Liver (tissue), 3 donors: ENCODE results near the gene F5.

Experiments
- CTCF ChIP-seq: fragments of 150-350 bp; IDR thresholded peaks from 2 replicates; pipeline ENCODE4 v1.5.1; 2017; ENCODE audit warnings: improper control_type of control experiment, low read depth, low read length; ENCODE audit not compliant: missing input control
- EGR1 ChIP-seq, 2 donors: IDR thresholded peaks; 2 replicates each; pipeline ENCODE4 v1.6.1; 2016 to 2018; ENCODE audit warnings: antibody characterized with exemption in 2 of 2, low read depth in 2 of 2
- GABPA ChIP-seq, 2 donors: IDR thresholded peaks in 1 of 2; conservative IDR thresholded peaks in 1 of 2; 2 replicates each; pipeline ENCODE4 v1.6.1; 2016; ENCODE audit warnings: antibody characterized with exemption in 2 of 2, mild to moderate bottlenecking in 1 of 2, moderate library complexity in 1 of 2
- HNF4G ChIP-seq: IDR thresholded peaks from 2 replicates; pipeline ENCODE4 v1.6.1; 2016; ENCODE audit warnings: antibody characterized with exemption
- JUND ChIP-seq, 2 donors: IDR thresholded peaks; 2 replicates each; pipeline ENCODE4 v1.6.1; 2016; ENCODE audit warnings: antibody characterized with exemption in 2 of 2
- REST ChIP-seq: IDR thresholded peaks from 2 replicates; pipeline ENCODE4 v1.6.1; 2016; ENCODE audit warnings: antibody characterized with exemption, mild to moderate bottlenecking
- donor health status: healthy.
- donor health status: healthy.

GRCh38 chr1:169604781-169605560 is 18.7 kb upstream of the F5 start:
- TF ChIP-seq CTCF (no peak), HNF4G (no peak), REST (no peak), JUND (IDR thresholded peaks at IDR 0.05) (no peak), EGR1 (IDR thresholded peaks at IDR 0.05; ENCODE audit: low read depth in 2 of 2) (no peak), GABPA (IDR thresholded peaks at IDR 0.05 in 1 of 2, conservative IDR thresholded peaks at IDR 0.05 in 1 of 2) (no peak)
